GM12878 (cell line): ENCODE measurements around the gene FLOT1. TPM values are rescaled to one million over a fixed set of nuclear protein-coding genes. Genes with fewer than 3 reads are reported as not detected.

ENCODE experiments used
- ATF3 ChIP-seq: IDR thresholded peaks from 2 replicates; pipeline ENCODE4 v1.6.1; 2011; ENCODE audit warnings: low read depth, mild to moderate bottlenecking, low read length, moderate library complexity, borderline replicate concordance; ENCODE audit errors: extremely low read depth
- E2F4 ChIP-seq: IDR thresholded peaks from 2 replicates; pipeline ENCODE4 v1.6.1; 2012; ENCODE audit warnings: low read depth, low read length, improper control_type of control experiment
- FOS ChIP-seq: IDR thresholded peaks from 3 replicates; pipeline ENCODE4 v1.6.1; 2011; ENCODE audit warnings: borderline replicate concordance; ENCODE audit not compliant: insufficient read length; ENCODE audit errors: extremely low read depth
- FOXM1 ChIP-seq: IDR thresholded peaks from 2 replicates; pipeline ENCODE4 v1.6.1; 2012; ENCODE audit warnings: low read depth, mild to moderate bottlenecking, inconsistent platforms, low read length, moderate library complexity
- HDAC2 ChIP-seq: fragments of 200-600 bp; sonication (generic); IDR thresholded peaks from 2 replicates; pipeline ENCODE4 v1.6.1; 2017
- IKZF2 ChIP-seq, 2 experiments: fragments of 450-650 bp; IDR thresholded peaks; 2 replicates each; pipeline ENCODE4 v1.6.1; 2017; ENCODE audit warnings: mild to moderate bottlenecking in 2 of 2, moderate library complexity in 2 of 2
- MYB ChIP-seq: fragments of 150-350 bp; IDR thresholded peaks from 2 replicates; pipeline ENCODE4 v1.6.1; 2014; ENCODE audit warnings: mild to moderate bottlenecking, low read depth, low read length, borderline replicate concordance
- NFXL1 ChIP-seq: fragments of 450-650 bp; IDR thresholded peaks from 2 replicates; pipeline ENCODE4 v1.6.1; 2017; ENCODE audit warnings: antibody characterized with exemption, mild to moderate bottlenecking, borderline replicate concordance
- NFYA ChIP-seq: IDR thresholded peaks from 2 replicates; pipeline ENCODE4 v1.6.1; 2011; ENCODE audit warnings: low read depth, mild to moderate bottlenecking, low read length, improper control_type of control experiment, borderline replicate concordance
- PAX8 ChIP-seq: fragments of 450-650 bp; IDR thresholded peaks from 2 replicates; pipeline ENCODE4 v1.6.1; 2017; ENCODE audit warnings: mild to moderate bottlenecking, moderate library complexity
- PML ChIP-seq: IDR thresholded peaks from 2 replicates; pipeline ENCODE4 v1.6.1; 2012; ENCODE audit warnings: low read length, inconsistent platforms
- RCOR1 ChIP-seq: conservative IDR thresholded peaks from 2 replicates; pipeline ENCODE4 v1.6.1; 2012; ENCODE audit warnings: low read depth, low read length, improper control_type of control experiment
- SMAD1 ChIP-seq: fragments of 450-650 bp; IDR thresholded peaks from 2 replicates; pipeline ENCODE4 v1.6.1; 2018; ENCODE audit warnings: mild to moderate bottlenecking, low read depth; ENCODE audit not compliant: partially characterized antibody
- SMC3 ChIP-seq: IDR thresholded peaks from 2 replicates; pipeline ENCODE4 v1.6.1; 2011; ENCODE audit warnings: low read length, improper control_type of control experiment, borderline replicate concordance
- SUPT20H ChIP-seq: IDR thresholded peaks from 2 replicates; pipeline ENCODE4 v1.6.1; 2011; ENCODE audit warnings: low read depth, mild to moderate bottlenecking, low read length, moderate library complexity, borderline replicate concordance; ENCODE audit not compliant: control insufficient read depth
- TCF7 ChIP-seq: IDR thresholded peaks from 2 replicates; pipeline ENCODE4 v1.6.1; 2014; ENCODE audit warnings: antibody characterized with exemption, borderline replicate concordance
- polyA plus RNA-seq, 11 experiments: library from polyadenylated mRNA; depleted of rRNA in 4 of 11; unstranded in 6 of 11; stranded (reverse) in 5 of 11; fragments of >200 nt; fragmentation: Nextera tagmentation in 4 of 11; fragmentation: Illumina TruSeq in 1 of 11; extraction: Ambion mirVana in 4 of 11; extraction: Trizol in 1 of 11; gene quantifications; 1 replicate in 1 of 11; 2 replicates in 10 of 11; pipeline versions ENCODE4 v1.2.1 to v1.2.3, GENCODE V29; 2011 to 2016; ENCODE audit warnings: inconsistent platforms in 2 of 11, missing spikeins in 2 of 11, low read depth in 1 of 11
- total RNA-seq, 4 experiments: library from RNA; depleted of rRNA in 3 of 4; stranded (reverse); fragments of >200 nt in 3 of 4; fragmentation: Illumina TruSeq in 1 of 4; extraction: Trizol in 1 of 4; gene quantifications; 2 replicates each; pipeline versions ENCODE4 v1.2.1 to v1.2.3, GENCODE V29; 2013 to 2021
- TF ChIP-seq, protein P1 (sequence below): fragments of 450-650 bp; IDR thresholded peaks from 2 replicates; pipeline ENCODE4 v1.6.1; 2016; ENCODE audit warnings: mild to moderate bottlenecking
- TF ChIP-seq, protein P2 (sequence below): fragments of 450-650 bp; formaldehyde crosslinking; IDR thresholded peaks from 2 replicates; pipeline ENCODE4 v1.4.0; 2020; ENCODE audit warnings: mild to moderate bottlenecking, moderate library complexity
- TF ChIP-seq, protein P3 (sequence below): fragments of 450-650 bp; IDR thresholded peaks from 2 replicates; pipeline ENCODE4 v1.6.1; 2017; ENCODE audit warnings: mild to moderate bottlenecking, moderate library complexity

FLOT1 gene
- total and polyA plus RNA-seq, 10 of the 15 experiments (the other 5 are each of a cell fraction or from before 2014, with no cell fraction given): 12.3 to 153 (median 112) TPM

DNA sequence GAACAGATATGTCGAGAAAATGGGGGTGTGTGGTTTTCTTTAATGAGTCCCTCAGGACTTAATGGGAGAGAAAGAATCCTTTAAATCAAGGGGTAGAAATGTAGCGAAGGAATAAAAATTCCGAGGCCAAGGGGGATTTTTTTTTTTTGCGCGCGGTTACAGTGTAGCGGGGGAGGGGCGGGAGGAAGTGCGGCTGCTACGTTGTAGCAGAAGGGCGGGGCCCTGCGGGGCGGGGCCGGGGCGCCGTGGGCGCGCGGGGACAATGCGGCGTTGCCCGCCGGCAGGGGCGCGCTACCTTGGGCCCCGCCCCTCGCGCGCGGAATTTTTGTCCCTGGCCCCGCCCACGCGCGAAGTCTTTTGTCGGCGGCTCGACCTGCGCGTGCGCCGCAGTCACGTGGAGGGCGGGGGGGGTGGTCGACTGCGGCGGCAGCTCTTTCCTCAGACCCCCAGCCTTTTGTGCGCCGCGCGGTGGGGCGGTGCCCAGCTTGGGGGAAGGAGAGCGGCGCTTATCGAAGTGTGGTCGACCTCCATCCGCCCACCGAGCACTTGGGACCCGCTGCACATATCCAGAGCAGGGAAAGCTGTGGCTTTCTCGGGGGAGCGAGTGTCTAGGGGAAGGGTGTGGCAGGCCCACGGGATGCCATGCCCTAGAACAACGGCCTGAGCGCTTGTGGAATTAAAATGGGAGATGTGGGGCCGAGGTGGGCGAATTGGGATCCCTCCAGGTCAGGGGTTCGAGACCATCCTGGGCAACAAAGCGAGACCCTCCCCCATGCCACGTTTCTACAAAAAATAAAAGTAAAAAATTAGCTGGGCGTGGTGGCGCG, 21.1 kb downstream of the FLOT1 start (continued):
- TF ChIP-seq, protein P1, sequence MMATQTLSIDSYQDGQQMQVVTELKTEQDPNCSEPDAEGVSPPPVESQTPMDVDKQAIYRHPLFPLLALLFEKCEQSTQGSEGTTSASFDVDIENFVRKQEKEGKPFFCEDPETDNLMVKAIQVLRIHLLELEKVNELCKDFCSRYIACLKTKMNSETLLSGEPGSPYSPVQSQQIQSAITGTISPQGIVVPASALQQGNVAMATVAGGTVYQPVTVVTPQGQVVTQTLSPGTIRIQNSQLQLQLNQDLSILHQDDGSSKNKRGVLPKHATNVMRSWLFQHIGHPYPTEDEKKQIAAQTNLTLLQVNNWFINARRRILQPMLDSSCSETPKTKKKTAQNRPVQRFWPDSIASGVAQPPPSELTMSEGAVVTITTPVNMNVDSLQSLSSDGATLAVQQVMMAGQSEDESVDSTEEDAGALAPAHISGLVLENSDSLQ: no peak
- no peak for TF ChIP-seq NFYA
- TF ChIP-seq FOS: no peak
- no peak for TF ChIP-seq HDAC2
- TF ChIP-seq, protein P2, sequence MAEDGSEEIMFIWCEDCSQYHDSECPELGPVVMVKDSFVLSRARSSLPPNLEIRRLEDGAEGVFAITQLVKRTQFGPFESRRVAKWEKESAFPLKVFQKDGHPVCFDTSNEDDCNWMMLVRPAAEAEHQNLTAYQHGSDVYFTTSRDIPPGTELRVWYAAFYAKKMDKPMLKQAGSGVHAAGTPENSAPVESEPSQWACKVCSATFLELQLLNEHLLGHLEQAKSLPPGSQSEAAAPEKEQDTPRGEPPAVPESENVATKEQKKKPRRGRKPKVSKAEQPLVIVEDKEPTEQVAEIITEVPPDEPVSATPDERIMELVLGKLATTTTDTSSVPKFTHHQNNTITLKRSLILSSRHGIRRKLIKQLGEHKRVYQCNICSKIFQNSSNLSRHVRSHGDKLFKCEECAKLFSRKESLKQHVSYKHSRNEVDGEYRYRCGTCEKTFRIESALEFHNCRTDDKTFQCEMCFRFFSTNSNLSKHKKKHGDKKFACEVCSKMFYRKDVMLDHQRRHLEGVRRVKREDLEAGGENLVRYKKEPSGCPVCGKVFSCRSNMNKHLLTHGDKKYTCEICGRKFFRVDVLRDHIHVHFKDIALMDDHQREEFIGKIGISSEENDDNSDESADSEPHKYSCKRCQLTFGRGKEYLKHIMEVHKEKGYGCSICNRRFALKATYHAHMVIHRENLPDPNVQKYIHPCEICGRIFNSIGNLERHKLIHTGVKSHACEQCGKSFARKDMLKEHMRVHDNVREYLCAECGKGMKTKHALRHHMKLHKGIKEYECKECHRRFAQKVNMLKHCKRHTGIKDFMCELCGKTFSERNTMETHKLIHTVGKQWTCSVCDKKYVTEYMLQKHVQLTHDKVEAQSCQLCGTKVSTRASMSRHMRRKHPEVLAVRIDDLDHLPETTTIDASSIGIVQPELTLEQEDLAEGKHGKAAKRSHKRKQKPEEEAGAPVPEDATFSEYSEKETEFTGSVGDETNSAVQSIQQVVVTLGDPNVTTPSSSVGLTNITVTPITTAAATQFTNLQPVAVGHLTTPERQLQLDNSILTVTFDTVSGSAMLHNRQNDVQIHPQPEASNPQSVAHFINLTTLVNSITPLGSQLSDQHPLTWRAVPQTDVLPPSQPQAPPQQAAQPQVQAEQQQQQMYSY (CRISPR knock-in tag): peak; percentile 40; the same call in 1 of the 2 replicates
- no peak for TF ChIP-seq MYB
- TF ChIP-seq PML: no peak
- peak; percentile 96 for TF ChIP-seq ATF3
- peak; percentile 70 for TF ChIP-seq E2F4
- no peak for TF ChIP-seq FOXM1
- TF ChIP-seq PAX8: no peak
- no peak for TF ChIP-seq NFXL1
- TF ChIP-seq RCOR1: no peak
- TF ChIP-seq, protein P3, sequence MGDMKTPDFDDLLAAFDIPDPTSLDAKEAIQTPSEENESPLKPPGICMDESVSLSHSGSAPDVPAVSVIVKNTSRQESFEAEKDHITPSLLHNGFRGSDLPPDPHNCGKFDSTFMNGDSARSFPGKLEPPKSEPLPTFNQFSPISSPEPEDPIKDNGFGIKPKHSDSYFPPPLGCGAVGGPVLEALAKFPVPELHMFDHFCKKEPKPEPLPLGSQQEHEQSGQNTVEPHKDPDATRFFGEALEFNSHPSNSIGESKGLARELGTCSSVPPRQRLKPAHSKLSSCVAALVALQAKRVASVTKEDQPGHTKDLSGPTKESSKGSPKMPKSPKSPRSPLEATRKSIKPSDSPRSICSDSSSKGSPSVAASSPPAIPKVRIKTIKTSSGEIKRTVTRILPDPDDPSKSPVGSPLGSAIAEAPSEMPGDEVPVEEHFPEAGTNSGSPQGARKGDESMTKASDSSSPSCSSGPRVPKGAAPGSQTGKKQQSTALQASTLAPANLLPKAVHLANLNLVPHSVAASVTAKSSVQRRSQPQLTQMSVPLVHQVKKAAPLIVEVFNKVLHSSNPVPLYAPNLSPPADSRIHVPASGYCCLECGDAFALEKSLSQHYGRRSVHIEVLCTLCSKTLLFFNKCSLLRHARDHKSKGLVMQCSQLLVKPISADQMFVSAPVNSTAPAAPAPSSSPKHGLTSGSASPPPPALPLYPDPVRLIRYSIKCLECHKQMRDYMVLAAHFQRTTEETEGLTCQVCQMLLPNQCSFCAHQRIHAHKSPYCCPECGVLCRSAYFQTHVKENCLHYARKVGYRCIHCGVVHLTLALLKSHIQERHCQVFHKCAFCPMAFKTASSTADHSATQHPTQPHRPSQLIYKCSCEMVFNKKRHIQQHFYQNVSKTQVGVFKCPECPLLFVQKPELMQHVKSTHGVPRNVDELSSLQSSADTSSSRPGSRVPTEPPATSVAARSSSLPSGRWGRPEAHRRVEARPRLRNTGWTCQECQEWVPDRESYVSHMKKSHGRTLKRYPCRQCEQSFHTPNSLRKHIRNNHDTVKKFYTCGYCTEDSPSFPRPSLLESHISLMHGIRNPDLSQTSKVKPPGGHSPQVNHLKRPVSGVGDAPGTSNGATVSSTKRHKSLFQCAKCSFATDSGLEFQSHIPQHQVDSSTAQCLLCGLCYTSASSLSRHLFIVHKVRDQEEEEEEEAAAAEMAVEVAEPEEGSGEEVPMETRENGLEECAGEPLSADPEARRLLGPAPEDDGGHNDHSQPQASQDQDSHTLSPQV: no peak
- TF ChIP-seq IKZF2 (IDR thresholded peaks at IDR 0.05): no peak
- no peak for TF ChIP-seq SUPT20H
- TF ChIP-seq SMC3: 0 out of 2 replicates have a peak, but pooled peaks have one; percentile 4
- TF ChIP-seq TCF7: no peak
- peak; percentile 29 for TF ChIP-seq SMAD1
